HepG2 (cell line): ENCODE measurements around the gene SHLD1. TPM values are rescaled to one million over a fixed set of nuclear protein-coding genes. Genes with fewer than 3 reads are reported as not detected.

Experiments
- ATAC-seq: fragments of 200-7000 bp; cut with Tn5 transposase; 3 replicates; pipeline ENCODE4 v1.9.1; 2020; ENCODE audit warnings: mild to moderate bottlenecking, moderate library complexity
- BruUV-seq: library from RNA; stranded (reverse); fragments of 400-500 nt; replicated peaks from 2 replicates; lab custom pipeline; 2021; lab: Mats Ljungman, UMichigan
- CTCF ChIA-PET: fragments of 300-600 bp; formaldehyde crosslinking; extraction: SDS; loops from one replicate; lab custom pipeline; 2021; ENCODE audit warnings: low total read pairs, inconsistent platforms, low intra/inter-chr PET ratio; lab: Yijun Ruan, JAX
- POLR2A ChIA-PET: fragments of 350-600 bp; sonication (Branson Sonifier 250); formaldehyde crosslinking; loops from one replicate; lab custom pipeline; 2020; ENCODE audit warnings: antibody characterized with exemption, inconsistent platforms; lab: Yijun Ruan, JAX
- DNase-seq: peaks from one replicate; pipeline ENCODE4 v3.0.0-alpha.2; 2015; ENCODE audit warnings: low spot score
- FAIRE-seq: peaks from 3 replicates; lab custom pipeline; 2011; peaks lifted over from hg19 to GRCh38; lab: Jason Lieb, UNC
- H2AFZ ChIP-seq: one replicate; pipeline ENCODE4 v1.6.1; 2011; ENCODE audit warnings: low read length, inconsistent platforms
- H3K27ac ChIP-seq: fragments of 300-600 bp; 3 replicates; pipeline ENCODE4 v1.8.0; 2011; ENCODE audit warnings: mixed run types, mild to moderate bottlenecking, mixed read lengths, low read length, inconsistent platforms; ENCODE audit not compliant: insufficient read depth; ENCODE audit errors: extremely low read length
- H3K27me3 ChIP-seq, 2 experiments: fragments of 200-600 bp in 1 of 2; 2 replicates in 1 of 2; 3 replicates in 1 of 2; pipeline versions ENCODE4 v1.6.0 to v1.8.0; 2011; ENCODE audit warnings: low read length in 2 of 2, mild to moderate bottlenecking in 2 of 2, moderate library complexity in 2 of 2, inconsistent platforms in 1 of 2; ENCODE audit not compliant: insufficient read depth in 2 of 2, control insufficient read depth in 1 of 2
- H3K36me3 ChIP-seq, 2 experiments: fragments of 200-600 bp in 1 of 2; replicated peaks in 1 of 2; 2 replicates in 1 of 2; 3 replicates in 1 of 2; pipeline versions ENCODE4 v1.5.1 to v1.8.0; 2011; ENCODE audit warnings: low read length in 2 of 2, inconsistent platforms in 1 of 2; ENCODE audit not compliant: insufficient read depth in 2 of 2, control insufficient read depth in 1 of 2
- H3K4me1 ChIP-seq: 2 replicates; pipeline ENCODE4 v1.5.1; 2012; ENCODE audit warnings: low read length, inconsistent platforms; ENCODE audit not compliant: insufficient read depth
- H3K4me2 ChIP-seq: 2 replicates; pipeline ENCODE4 v1.6.0; 2011; ENCODE audit warnings: low read depth, low read length, inconsistent platforms
- H3K4me3 ChIP-seq, 3 experiments: fragments of 200-600 bp in 1 of 3; sonication (generic), shearing (Covaris generic) in 1 of 3; replicated peaks in 1 of 3; 2 replicates each; pipeline ENCODE4 v1.5.1; 2011 to 2016; ENCODE audit warnings: low read length in 3 of 3, inconsistent platforms in 2 of 3, low read depth in 2 of 3, mild to moderate bottlenecking in 2 of 3, control low read depth in 1 of 3, mixed read lengths in 1 of 3; ENCODE audit not compliant: insufficient read depth in 1 of 3
- H3K79me2 ChIP-seq: one replicate; pipeline ENCODE4 v1.6.1; 2011; ENCODE audit warnings: low read length, inconsistent platforms; ENCODE audit not compliant: insufficient read depth
- H3K9ac ChIP-seq: 2 replicates; pipeline ENCODE4 v1.6.0; 2011; ENCODE audit warnings: mild to moderate bottlenecking, low read depth, low read length, inconsistent platforms; ENCODE audit not compliant: insufficient read depth
- H3K9me3 ChIP-seq: 2 replicates; pipeline ENCODE4 v1.5.1; 2012; ENCODE audit warnings: mild to moderate bottlenecking, low read length
- H4K20me1 ChIP-seq: 2 replicates; pipeline ENCODE4 v1.6.0; 2011; ENCODE audit warnings: inconsistent platforms, mild to moderate bottlenecking, low read length, moderate library complexity; ENCODE audit not compliant: insufficient read depth
- HMG20A ChIP-seq: IDR thresholded peaks from 2 replicates; pipeline ENCODE4 v1.6.1; 2016; ENCODE audit warnings: borderline replicate concordance
- IRF2 ChIP-seq: IDR thresholded peaks from 2 replicates; pipeline ENCODE4 v1.6.1; 2018; ENCODE audit warnings: missing genetic modification reagents, missing compliant biosample characterization
- KDM5A ChIP-seq: fragments of 200-600 bp; sonication (generic); IDR thresholded peaks from 2 replicates; pipeline ENCODE4 v1.7.0; 2018; ENCODE audit warnings: antibody characterized with exemption, mild to moderate bottlenecking, low read length, borderline replicate concordance
- MEF2D ChIP-seq: sonication (generic); formaldehyde crosslinking; IDR thresholded peaks from 2 replicates; pipeline ENCODE4 v1.5.1; 2020; ENCODE audit warnings: mild to moderate bottlenecking, missing genetic modification reagents
- TEAD3 ChIP-seq: optimal IDR thresholded peaks from 2 replicates; pipeline ENCODE3; 2016; ENCODE audit warnings: borderline replicate concordance
- THAP11 ChIP-seq: IDR thresholded peaks from 2 replicates; pipeline ENCODE4 v1.6.1; 2016; ENCODE audit warnings: missing biosample characterization, missing genetic modification reagents
- ZFP90 ChIP-seq: sonication (generic); formaldehyde crosslinking; IDR thresholded peaks from 2 replicates; pipeline ENCODE4 v1.8.0; 2022; ENCODE audit warnings: missing genetic modification reagents, mild to moderate bottlenecking, inconsistent platforms, borderline replicate concordance
- WGBS: methylation state at CpG from one replicate; pipeline ENCODE4 v1.1.6; 2017; ENCODE audit warnings: low lambda C conversion rate; 5-methylcytosine and 5-hydroxymethylcytosine counted together
- in situ Hi-C: cut with HindIII; loops from 2 replicates; pipeline ENCODE4 v1.10.0; 2017; ENCODE audit warnings: low pct_unique_long_range_greater_than_20kb; ENCODE audit not compliant: extremely low pct_ligation_motif_present
- intact Hi-C: fragments of 100-400 bp; cut with micrococcal nuclease; formaldehyde crosslinking; loops from one replicate; pipeline ENCODE4 v1.10.0; 2022; ENCODE audit not compliant: unreplicated experiment
- polyA plus RNA-seq, 8 experiments: library from polyadenylated mRNA; depleted of rRNA in 3 of 8; stranded (reverse) in 7 of 8; unstranded in 1 of 8; fragments of >200 nt; fragmentation: Illumina TruSeq in 4 of 8; extraction: Trizol in 4 of 8; gene quantifications; 2 replicates each; pipeline versions ENCODE4 v1.2.1 to v1.2.3, GENCODE V29; 2011 to 2016; ENCODE audit warnings: low read depth in 4 of 8, missing spikeins in 1 of 8, mixed read lengths in 1 of 8; ENCODE audit not compliant: insufficient read depth in 1 of 8
- total RNA-seq, 5 experiments: library from RNA; depleted of rRNA; stranded (reverse); fragments of >200 nt; fragmentation: Illumina TruSeq; extraction: Trizol; gene quantifications; 2 replicates each; pipeline ENCODE4 v1.2.3, GENCODE V29; 2016; ENCODE audit warnings: low read depth in 1 of 5

Gene SHLD1
- total and polyA plus RNA-seq, 2 of the 13 experiments (the other 11 are each of a cell fraction or from before 2014, with no cell fraction given): 8.9 to 10.0 TPM

DNA sequence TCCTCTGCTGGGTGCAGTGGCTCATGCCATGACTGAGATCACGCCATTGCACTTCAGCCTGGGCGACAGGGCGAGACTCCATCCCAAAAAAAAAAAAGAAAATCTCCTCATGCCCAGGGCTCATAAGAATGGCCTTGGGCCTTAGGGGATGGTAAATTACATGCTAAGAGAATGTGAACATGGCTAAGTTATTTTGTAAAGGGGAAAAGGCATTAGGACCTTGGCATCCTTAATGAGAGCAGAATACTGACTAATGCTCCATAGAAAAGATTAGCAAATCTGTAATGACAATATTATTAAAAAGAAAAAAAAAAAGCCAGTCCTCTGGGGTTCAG is 12.6 kb upstream of the SHLD1 start:
- WGBS: 49% methylated on average over 3 of the region's 3 CpGs

DNA sequence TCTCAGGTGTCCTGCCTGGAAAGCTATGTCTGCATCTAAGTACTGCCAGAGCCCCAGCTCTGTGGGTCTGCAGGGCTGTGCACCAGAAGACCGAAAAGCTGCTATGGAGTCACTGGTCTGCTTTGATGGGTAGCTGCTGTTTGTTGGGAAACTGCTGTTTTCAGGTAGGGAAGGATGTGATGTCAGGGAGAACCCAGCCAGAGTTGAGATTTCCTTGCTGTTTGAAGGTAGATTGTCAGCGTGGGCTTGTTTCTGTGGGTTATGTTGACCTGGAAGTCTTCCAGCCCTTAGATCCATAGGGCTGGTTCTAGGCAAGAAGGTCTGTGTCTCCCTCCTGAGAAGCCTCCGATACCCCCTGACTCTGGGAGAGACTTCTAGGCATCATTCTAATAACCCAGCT is 12.2 kb upstream of the SHLD1 start:
- POLR2A ChIA-PET: no interaction called here
- BruUV-seq: no TSS peak

More for the DNA sequence above, 12.6 kb upstream of the SHLD1 start:
- H3K4me2 ChIP-seq: peak overlapping the region; percentile 24
- TF ChIP-seq KDM5A: no peak
- no peak for TF ChIP-seq IRF2 (CRISPR knock-in tag)
- TF ChIP-seq HMG20A (CRISPR knock-in tag): 0 out of 2 replicates have a peak, but pooled peaks have one; percentile 5
- no peak for TF ChIP-seq ZFP90
- TF ChIP-seq MEF2D (CRISPR knock-in tag): no peak
- ATAC-seq (no peak), DNase-seq (no peak), FAIRE-seq (no peak)
- no peak overlapping the region for H3K27ac ChIP-seq
- no peak overlapping the region for H3K9ac ChIP-seq
- peaks cover 27% of the 10 kb centered on the region for H3K4me1 ChIP-seq
- BruUV-seq: no TSS peak
- ChIA-PET CTCF (no interaction called here), POLR2A (no interaction called here)
- H3K79me2 ChIP-seq: no peaks in the 10 kb centered on the region
- no peak overlapping the region for H3K4me3 ChIP-seq
- H3K9me3 ChIP-seq: no peaks in the 10 kb centered on the region
- H4K20me1 ChIP-seq: no peaks in the 10 kb centered on the region
- in situ Hi-C loops: no loop called here
- H2AFZ ChIP-seq: no peak overlapping the region
- H3K36me3 ChIP-seq: no peaks in the 10 kb centered on the region
- no peaks in the 10 kb centered on the region; a peak in 1 of 5 replicates for H3K27me3 ChIP-seq
- intact Hi-C loops: no loop called here

More for the DNA sequence above, 12.2 kb upstream of the SHLD1 start:
- Histone ChIP-seq H3K4me3 (no peak overlapping the region), H2AFZ (no peak overlapping the region), H3K9me3 (no peaks in the 10 kb centered on the region)
- CTCF ChIA-PET: no interaction called here
- intact Hi-C loops: no loop called here
- no peak for TF ChIP-seq THAP11 (CRISPR knock-in tag)
- peak; percentile 24 for TF ChIP-seq TEAD3
- TF ChIP-seq, all 625 proteins: peak for 1
- WGBS: 73% methylated on average over 3 of the region's 3 CpGs
- Histone ChIP-seq H3K27me3 (no peaks in the 10 kb centered on the region; a peak in 1 of 5 replicates), H3K79me2 (no peaks in the 10 kb centered on the region), H3K27ac (no peak overlapping the region), H4K20me1 (no peaks in the 10 kb centered on the region), H3K9ac (no peak overlapping the region), H3K4me2 (no peak overlapping the region; the same call in 1 of the 2 replicates), H3K36me3 (no peaks in the 10 kb centered on the region), H3K4me1 (peaks cover 27% of the 10 kb centered on the region)
- FAIRE-seq: no peak
- in situ Hi-C loops: no loop called here
- ATAC-seq: peak; percentile 23; the same call in 1 of the 3 replicates
- no peak for DNase-seq
